Measurements from ENCODE around the gene HDLBP. TPM values are rescaled to one million over a fixed set of nuclear protein-coding genes. Genes with fewer than 3 reads are reported as not detected.

HDLBP gene
- total RNA-seq, 1 donor from 2014 or later: 805 TPM

DNA sequence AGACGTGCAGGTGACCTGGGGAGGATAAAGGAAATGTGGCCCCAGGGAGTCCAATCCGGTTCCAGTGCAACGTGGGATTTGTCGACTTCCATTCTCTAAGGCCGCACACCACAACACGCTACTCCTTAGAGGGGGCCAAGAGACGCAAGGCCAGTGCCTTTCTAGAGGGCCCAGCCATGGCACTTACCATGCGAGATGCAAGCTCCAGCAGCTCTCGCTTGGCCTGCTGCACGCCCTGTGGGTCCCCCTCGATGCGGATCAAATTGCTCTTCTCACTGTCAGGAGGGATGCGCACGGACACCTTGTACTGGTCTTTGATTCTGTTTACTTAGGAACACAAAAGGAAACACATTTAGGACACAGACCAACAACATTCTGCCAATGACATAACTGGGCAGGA is 65.8 kb downstream of the HDLBP start:
- Histone ChIP-seq H3K27me3 (ENCODE audit: control insufficient read depth, insufficient read depth, low read length) (no peaks in the 10 kb centered on the region), H3K4me3 (ENCODE audit: low read depth, low read length) (no peak overlapping the region), H3K36me3 (ENCODE audit: control insufficient read depth, insufficient read depth, low read length) (peaks cover 44% of the 10 kb centered on the region)
- FAIRE-seq (no peak), DNase-seq (ENCODE audit: low read depth) (no peak)
- TF ChIP-seq, protein P1, sequence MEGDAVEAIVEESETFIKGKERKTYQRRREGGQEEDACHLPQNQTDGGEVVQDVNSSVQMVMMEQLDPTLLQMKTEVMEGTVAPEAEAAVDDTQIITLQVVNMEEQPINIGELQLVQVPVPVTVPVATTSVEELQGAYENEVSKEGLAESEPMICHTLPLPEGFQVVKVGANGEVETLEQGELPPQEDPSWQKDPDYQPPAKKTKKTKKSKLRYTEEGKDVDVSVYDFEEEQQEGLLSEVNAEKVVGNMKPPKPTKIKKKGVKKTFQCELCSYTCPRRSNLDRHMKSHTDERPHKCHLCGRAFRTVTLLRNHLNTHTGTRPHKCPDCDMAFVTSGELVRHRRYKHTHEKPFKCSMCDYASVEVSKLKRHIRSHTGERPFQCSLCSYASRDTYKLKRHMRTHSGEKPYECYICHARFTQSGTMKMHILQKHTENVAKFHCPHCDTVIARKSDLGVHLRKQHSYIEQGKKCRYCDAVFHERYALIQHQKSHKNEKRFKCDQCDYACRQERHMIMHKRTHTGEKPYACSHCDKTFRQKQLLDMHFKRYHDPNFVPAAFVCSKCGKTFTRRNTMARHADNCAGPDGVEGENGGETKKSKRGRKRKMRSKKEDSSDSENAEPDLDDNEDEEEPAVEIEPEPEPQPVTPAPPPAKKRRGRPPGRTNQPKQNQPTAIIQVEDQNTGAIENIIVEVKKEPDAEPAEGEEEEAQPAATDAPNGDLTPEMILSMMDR (IDR thresholded peaks at IDR 0.05; ENCODE audit: insufficient read depth, low read length, severe bottlenecking): no peak

DNA sequence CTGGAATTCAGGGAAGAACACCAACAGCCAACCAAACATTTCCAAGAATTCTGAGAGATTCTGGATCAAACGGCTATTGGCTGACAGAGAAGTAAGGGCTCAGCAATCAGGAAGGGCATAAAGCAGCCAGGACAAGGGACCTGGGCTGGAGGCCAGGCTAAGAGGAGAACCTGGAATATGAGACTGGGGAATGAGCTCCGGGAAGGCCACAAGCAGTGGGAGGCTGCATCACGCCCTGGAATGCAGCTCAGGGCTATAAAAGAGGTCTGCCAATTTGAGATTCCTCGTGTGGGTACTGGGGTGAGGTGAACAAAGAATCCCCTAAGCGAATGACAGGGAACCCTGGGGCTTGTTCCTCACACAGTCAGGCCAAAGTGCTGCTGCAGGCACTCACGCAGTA is 66.6 kb downstream of the HDLBP start:
- Histone ChIP-seq H3K27me3 (ENCODE audit: control insufficient read depth, insufficient read depth, low read length) (no peaks in the 10 kb centered on the region), H3K36me3 (ENCODE audit: control insufficient read depth, insufficient read depth, low read length) (peaks cover 45% of the 10 kb centered on the region), H3K4me3 (ENCODE audit: low read depth, low read length) (no peak overlapping the region)
- DNase-seq (ENCODE audit: low read depth) (no peak), FAIRE-seq (no peak)
- TF ChIP-seq, protein P1 (IDR thresholded peaks at IDR 0.05; ENCODE audit: insufficient read depth, low read length, severe bottlenecking): no peak

- TF ChIP-seq, protein P1 (IDR thresholded peaks at IDR 0.05; ENCODE audit: insufficient read depth, low read length, severe bottlenecking): no peak
- FAIRE-seq: peak; percentile 73
- H3K36me3 ChIP-seq (ENCODE audit: control insufficient read depth, insufficient read depth, low read length): peaks cover 47% of the 10 kb centered on the region
Observed at GRCh38 chr2:241248289-241248688, 67.2 kb downstream of the HDLBP start.

GRCh38 chr2:241244368-241244767 is 71.1 kb downstream of the HDLBP start:
- TF ChIP-seq, protein P1 (IDR thresholded peaks at IDR 0.05; ENCODE audit: insufficient read depth, low read length, severe bottlenecking): no peak
- peaks cover 63% of the 10 kb centered on the region for H3K36me3 ChIP-seq (ENCODE audit: control insufficient read depth, insufficient read depth, low read length)
- no peak for DNase-seq (ENCODE audit: low read depth)
- no peaks in the 10 kb centered on the region for H3K27me3 ChIP-seq (ENCODE audit: control insufficient read depth, insufficient read depth, low read length)
- no peak for FAIRE-seq
- H3K4me3 ChIP-seq (ENCODE audit: low read depth, low read length): no peak overlapping the region

More at GRCh38 chr2:241248289-241248688, 67.2 kb downstream of the HDLBP start:
- Histone ChIP-seq H3K27me3 (ENCODE audit: control insufficient read depth, insufficient read depth, low read length) (no peaks in the 10 kb centered on the region), H3K4me3 (ENCODE audit: low read depth, low read length) (no peak overlapping the region)
- no peak for DNase-seq (ENCODE audit: low read depth)

GRCh38 chr2:241242306-241242705 is 73.2 kb downstream of the HDLBP start:
- H3K4me3 ChIP-seq (ENCODE audit: low read depth, low read length): no peak overlapping the region
- TF ChIP-seq, protein P1 (IDR thresholded peaks at IDR 0.05; ENCODE audit: insufficient read depth, low read length, severe bottlenecking): no peak
- no peaks in the 10 kb centered on the region for H3K27me3 ChIP-seq (ENCODE audit: control insufficient read depth, insufficient read depth, low read length)
- no peak for FAIRE-seq
- H3K36me3 ChIP-seq (ENCODE audit: control insufficient read depth, insufficient read depth, low read length): peaks cover 60% of the 10 kb centered on the region
- DNase-seq (ENCODE audit: low read depth): no peak

DNA sequence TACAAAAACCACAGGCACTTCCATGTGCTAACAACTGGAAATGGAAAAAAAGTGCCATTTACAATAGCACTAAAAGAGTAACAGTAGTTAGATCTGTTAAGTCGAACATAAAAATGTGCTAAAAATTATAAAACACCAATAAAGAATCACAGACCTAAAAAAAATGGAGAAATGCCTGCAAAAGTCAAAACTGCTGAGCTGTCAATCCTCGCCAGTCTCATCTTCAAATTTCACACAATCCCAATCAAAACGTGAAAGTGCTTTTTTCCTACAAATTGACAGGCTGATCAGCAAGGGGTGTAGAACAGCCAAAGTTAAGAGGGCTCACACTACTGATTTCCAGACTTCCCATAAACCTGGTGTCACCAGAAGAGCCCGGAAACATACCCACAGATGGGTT is 73.8 kb downstream of the HDLBP start:
- no peak for DNase-seq (ENCODE audit: low read depth)
- H3K27me3 ChIP-seq (ENCODE audit: control insufficient read depth, insufficient read depth, low read length): no peaks in the 10 kb centered on the region
- H3K4me3 ChIP-seq (ENCODE audit: low read depth, low read length): no peak overlapping the region
- TF ChIP-seq, protein P1 (IDR thresholded peaks at IDR 0.05; ENCODE audit: insufficient read depth, low read length, severe bottlenecking): no peak
- FAIRE-seq: no peak
- H3K36me3 ChIP-seq (ENCODE audit: control insufficient read depth, insufficient read depth, low read length): peaks cover 60% of the 10 kb centered on the region

All from bronchial epithelial cell (primary cell).